SH-SY5Y (cell line): ENCODE data around the gene LRIG1.

ENCODE experiments used
- GATA2 ChIP-seq: IDR thresholded peaks from 2 replicates; pipeline ENCODE4 v1.6.1; 2011; ENCODE audit warnings: mild to moderate bottlenecking, low read depth, low read length
- GATA3 ChIP-seq: IDR thresholded peaks from 2 replicates; pipeline ENCODE4 v1.6.1; 2011; ENCODE audit warnings: low read depth, mild to moderate bottlenecking, low read length, moderate library complexity

- no peak for TF ChIP-seq GATA2
- no peak for TF ChIP-seq GATA3
These were observed 14.6 kb downstream of the LRIG1 start for GRCh38 chr3:66486202-66486601.
